HEK293 (cell line): Measurements from ENCODE around the gene HEATR9.

Experiments
- CTCF ChIA-PET: fragments of 350-600 bp; formaldehyde crosslinking; extraction: SDS; loops from one replicate; lab custom pipeline; 2021; ENCODE audit warnings: antibody characterized with exemption; lab: Yijun Ruan, JAX
- POLR2A ChIA-PET: fragments of 300-600 bp; formaldehyde crosslinking; extraction: SDS; loops from one replicate; lab custom pipeline; 2020; ENCODE audit warnings: antibody characterized with exemption, inconsistent platforms; lab: Yijun Ruan, JAX
- H3K27ac ChIP-seq: fragments of 200-500 bp; sonication (Bioruptor generic); 2 replicates; pipeline ENCODE4 v1.5.1; 2014; ENCODE audit warnings: low read depth, low read length, control low read depth, inconsistent platforms; ENCODE audit errors: extremely low read depth
- H3K36me3 ChIP-seq, 2 experiments: fragments of 200-500 bp in 1 of 2; sonication (Bioruptor generic) in 1 of 2; 1 replicate in 1 of 2; 2 replicates in 1 of 2; pipeline ENCODE4 v1.5.1; 2014 to 2017; ENCODE audit warnings: inconsistent platforms in 2 of 2, low read length in 2 of 2; ENCODE audit not compliant: control insufficient read depth in 2 of 2, insufficient read depth in 1 of 2
- H3K4me1 ChIP-seq: fragments of 200-500 bp; sonication (Bioruptor generic); 2 replicates; pipeline ENCODE4 v1.5.1; 2014; ENCODE audit warnings: mild to moderate bottlenecking, low read length, inconsistent platforms; ENCODE audit not compliant: control insufficient read depth, insufficient read depth
- H3K4me3 ChIP-seq: 2 replicates; pipeline ENCODE4 v1.5.1; 2011; ENCODE audit warnings: low read depth, mild to moderate bottlenecking, control low read depth, low read length, moderate library complexity
- H3K9me3 ChIP-seq: fragments of 200-500 bp; sonication (Bioruptor generic); 2 replicates; pipeline ENCODE4 v1.5.1; 2014; ENCODE audit warnings: low read depth, low read length, inconsistent platforms; ENCODE audit not compliant: control insufficient read depth, insufficient read depth
- ATF2 ChIP-seq: fragments of 450-650 bp; formaldehyde crosslinking; IDR thresholded peaks from 2 replicates; pipeline ENCODE4 v1.5.1; 2016; ENCODE audit warnings: missing biosample characterization, missing genetic modification characterization, low read depth
- EGR2 ChIP-seq: fragments of 450-650 bp; formaldehyde crosslinking; IDR thresholded peaks from 2 replicates; pipeline ENCODE4 v1.5.1; 2016; ENCODE audit warnings: low read depth, missing biosample characterization, missing genetic modification characterization
- GLIS1 ChIP-seq: fragments of 450-650 bp; formaldehyde crosslinking; IDR thresholded peaks from 2 replicates; pipeline ENCODE4 v1.5.1; 2016; ENCODE audit warnings: missing biosample characterization, missing genetic modification characterization
- PRDM6 ChIP-seq: fragments of 450-650 bp; formaldehyde crosslinking; IDR thresholded peaks from 2 replicates; pipeline ENCODE4 v1.5.1; 2017; ENCODE audit warnings: missing biosample characterization, missing genetic modification characterization
- SCRT2 ChIP-seq: fragments of 450-650 bp; formaldehyde crosslinking; IDR thresholded peaks from 2 replicates; pipeline ENCODE4 v1.5.1; 2016; ENCODE audit warnings: missing biosample characterization, missing genetic modification characterization
- YY1 ChIP-seq: fragments of 450-650 bp; formaldehyde crosslinking; IDR thresholded peaks from 2 replicates; pipeline ENCODE4 v1.5.1; 2018; ENCODE audit warnings: missing biosample characterization, missing genetic modification characterization
- ZIC2 ChIP-seq: fragments of 450-650 bp; formaldehyde crosslinking; IDR thresholded peaks from 2 replicates; pipeline ENCODE4 v1.5.1; 2016; ENCODE audit warnings: missing biosample characterization, missing genetic modification characterization
- ZNF138 ChIP-seq: fragments of 450-650 bp; formaldehyde crosslinking; IDR thresholded peaks from 2 replicates; pipeline ENCODE4 v1.5.1; 2016; ENCODE audit warnings: missing biosample characterization, missing genetic modification characterization, borderline replicate concordance
- ZNF211 ChIP-seq: fragments of 450-650 bp; formaldehyde crosslinking; IDR thresholded peaks from 2 replicates; pipeline ENCODE4 v1.5.1; 2016; ENCODE audit warnings: low read depth, missing biosample characterization, missing genetic modification characterization
- ZNF223 ChIP-seq: fragments of 450-650 bp; formaldehyde crosslinking; IDR thresholded peaks from 2 replicates; pipeline ENCODE4 v1.5.1; 2016; ENCODE audit warnings: missing biosample characterization, missing genetic modification characterization
- ZNF404 ChIP-seq: fragments of 450-650 bp; formaldehyde crosslinking; IDR thresholded peaks from 2 replicates; pipeline ENCODE4 v1.5.1; 2017; ENCODE audit warnings: missing biosample characterization, missing genetic modification characterization
- ZNF433 ChIP-seq: fragments of 450-650 bp; formaldehyde crosslinking; IDR thresholded peaks from 2 replicates; pipeline ENCODE4 v1.5.1; 2016; ENCODE audit warnings: missing biosample characterization, missing genetic modification characterization, low read depth
- ZNF488 ChIP-seq: fragments of 450-650 bp; formaldehyde crosslinking; IDR thresholded peaks from 2 replicates; pipeline ENCODE4 v1.5.1; 2016; ENCODE audit warnings: missing biosample characterization, missing genetic modification characterization
- ZNF521 ChIP-seq: fragments of 450-650 bp; formaldehyde crosslinking; IDR thresholded peaks from 2 replicates; pipeline ENCODE4 v1.5.1; 2017; ENCODE audit warnings: missing biosample characterization, mild to moderate bottlenecking, missing genetic modification characterization
- ZNF530 ChIP-seq: fragments of 450-650 bp; formaldehyde crosslinking; IDR thresholded peaks from 2 replicates; pipeline ENCODE4 v1.5.1; 2016; ENCODE audit warnings: low read depth, missing biosample characterization, missing genetic modification characterization
- ZNF610 ChIP-seq: fragments of 450-650 bp; formaldehyde crosslinking; IDR thresholded peaks from 2 replicates; pipeline ENCODE4 v1.5.1; 2016; ENCODE audit warnings: missing biosample characterization, missing genetic modification characterization, borderline replicate concordance
- ZNF629 ChIP-seq: fragments of 450-650 bp; formaldehyde crosslinking; IDR thresholded peaks from 2 replicates; pipeline ENCODE4 v1.5.1; 2017; ENCODE audit warnings: missing biosample characterization, missing genetic modification characterization
- ZNF843 ChIP-seq: fragments of 450-650 bp; formaldehyde crosslinking; IDR thresholded peaks from 2 replicates; pipeline ENCODE4 v1.5.1; 2016; ENCODE audit warnings: missing biosample characterization, missing genetic modification characterization

The HEATR9 gene

GRCh38 chr17:35917519-35918213 is 49.0 kb upstream of the HEATR9 start:
- Histone ChIP-seq H3K4me1 (no peaks in the 10 kb centered on the region), H3K4me3 (no peak overlapping the region), H3K27ac (no peak overlapping the region), H3K36me3 (peaks cover 9 to 49% of the 10 kb centered on the region in 2 experiments; a peak in 2 of 3 replicates), H3K9me3 (no peaks in the 10 kb centered on the region)
- POLR2A ChIA-PET = no interaction called here
- TF ChIP-seq ZNF404 (tag by site-specific recombination) = no peak
- TF ChIP-seq EGR2 (tag by site-specific recombination) = no peak
- TF ChIP-seq YY1 = no peak
- TF ChIP-seq ZNF629 = no peak
- TF ChIP-seq ZNF530 (tag by site-specific recombination) = no peak
- no peak for TF ChIP-seq ZNF488 (tag by site-specific recombination)
- no peak for TF ChIP-seq ZNF211 (tag by site-specific recombination)
- TF ChIP-seq ZNF433 (tag by site-specific recombination) = no peak
- TF ChIP-seq ATF2 (tag by site-specific recombination) = no peak
- no peak for TF ChIP-seq ZNF843 (tag by site-specific recombination)
- no peak for TF ChIP-seq ZNF138 (tag by site-specific recombination)
- TF ChIP-seq PRDM6 (tag by site-specific recombination) = no peak
- TF ChIP-seq ZNF521 (tag by site-specific recombination) = no peak
- CTCF ChIA-PET = no interaction called here

GRCh38 chr17:35915153-35915964 is 46.7 kb upstream of the HEATR9 start:
- no peak overlapping the region for H3K4me3 ChIP-seq
- no peaks in the 10 kb centered on the region for H3K9me3 ChIP-seq
- ChIA-PET CTCF (interaction anchor here (0.6 to 1.2 kb wide), 5 partner anchors 33 to 1079 kb away, joined by 3 to 4 read pairs (median 3); no protein-coding TSS in a partner anchor), POLR2A (interaction anchor here (1.0 kb wide), 1 partner anchor 16 kb away, joined by 4 read pairs; no protein-coding TSS in a partner anchor)
- H3K4me1 ChIP-seq = no peaks in the 10 kb centered on the region
- TF ChIP-seq SCRT2 (tag by site-specific recombination) (0 out of 2 replicates have a peak, but pooled peaks have one; percentile 39), ZNF610 (tag by site-specific recombination) (no peak)
- H3K27ac ChIP-seq = no peak overlapping the region
- peaks cover 0 to 30% of the 10 kb centered on the region in 2 experiments; a peak in 1 of 3 replicates for H3K36me3 ChIP-seq

- Histone ChIP-seq H3K4me3 (no peak overlapping the region), H3K36me3 (peaks cover 0 to 25% of the 10 kb centered on the region in 2 experiments; a peak in 1 of 3 replicates), H3K4me1 (no peaks in the 10 kb centered on the region), H3K27ac (no peak overlapping the region), H3K9me3 (no peaks in the 10 kb centered on the region)
- POLR2A ChIA-PET = interaction anchor here (1.5 kb wide), 1 partner anchor 10 kb away, joined by 5 read pairs; no protein-coding TSS in a partner anchor
- TF ChIP-seq GLIS1 (tag by site-specific recombination) (peak; percentile 64), ZNF223 (tag by site-specific recombination) (no peak), ZIC2 (tag by site-specific recombination) (0 out of 2 replicates have a peak, but pooled peaks have one; percentile 5)
- TF ChIP-seq, all 188 proteins: peak for 2
- CTCF ChIA-PET = interaction anchor here (0.6 to 0.8 kb wide), 3 partner anchors 15 to 1080 kb away, joined by 3 read pairs; no protein-coding TSS in a partner anchor
Measured at GRCh38 chr17:35914354-35914753, 45.7 kb upstream of the HEATR9 start.
